Measurements from ENCODE around the gene MUCL3.

- TF ChIP-seq CTCF (IDR thresholded peaks at IDR 0.05) (no peak), POLR2A (IDR thresholded peaks at IDR 0.05) (no peak)
Observed at GRCh38 chr6:30903236-30903635, 37.5 kb upstream of the MUCL3 start.

All from uterus (tissue), 2 donors.